HG03469 (cell line): ENCODE results near the gene CTNNAL1.

Source experiments
- ATAC-seq: cut with Tn5 transposase; IDR thresholded peaks from one replicate; pipeline ENCODE4 v1.9.1; 2021; ENCODE audit warnings: mild to moderate bottlenecking, moderate library complexity, moderate number of reproducible peaks; ENCODE audit not compliant: unreplicated experiment

CTNNAL1 gene

DNA sequence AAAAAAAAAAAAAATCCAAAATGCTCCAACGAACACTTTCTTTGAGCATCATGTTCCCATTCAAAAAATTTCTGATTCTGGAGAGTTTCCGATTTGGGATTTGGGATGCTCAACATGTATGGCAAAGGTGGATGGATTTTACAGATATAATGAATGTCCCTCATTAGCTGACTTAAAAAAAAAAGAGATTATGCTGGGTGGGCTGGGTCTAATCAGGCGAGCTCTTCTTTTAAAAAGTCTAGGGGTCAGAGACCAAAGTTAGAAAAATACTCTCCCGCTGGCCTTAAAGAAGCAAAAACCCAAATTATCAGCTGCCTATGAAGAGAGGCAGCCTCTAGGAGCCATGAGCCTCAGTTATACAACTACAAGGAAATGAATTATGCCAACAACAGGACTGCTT, 15.2 kb upstream of the CTNNAL1 start:
- no peak for ATAC-seq

- ATAC-seq = no peak
These were observed 13.9 kb upstream of the CTNNAL1 start for GRCh38 chr9:109027176-109027575.

DNA sequence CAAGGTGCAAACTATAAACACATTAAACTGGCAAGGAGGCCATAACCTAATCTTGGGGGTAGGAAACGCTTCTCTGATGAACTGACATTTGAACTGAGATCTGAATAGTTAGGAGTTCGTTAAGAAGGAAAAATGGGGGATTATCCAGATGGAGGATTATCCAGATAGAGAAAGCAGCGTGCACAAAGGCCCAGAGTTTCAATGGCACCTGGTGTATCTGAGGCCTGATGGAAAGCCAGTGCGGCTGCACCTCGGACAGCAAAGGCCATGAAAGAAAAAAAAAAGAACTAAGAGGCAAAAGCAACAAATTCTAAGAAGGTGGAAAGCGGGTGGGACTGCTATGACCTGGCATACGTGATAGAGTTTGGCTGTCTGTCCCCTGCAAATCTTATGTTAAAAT, 13.0 kb upstream of the CTNNAL1 start:
- ATAC-seq = no peak

- no peak for ATAC-seq
These were observed 9.6 kb upstream of the CTNNAL1 start for GRCh38 chr9:109022873-109023272.

GRCh38 chr9:109020581-109021511, 7.5 kb upstream of the CTNNAL1 start:
- ATAC-seq = no peak

DNA sequence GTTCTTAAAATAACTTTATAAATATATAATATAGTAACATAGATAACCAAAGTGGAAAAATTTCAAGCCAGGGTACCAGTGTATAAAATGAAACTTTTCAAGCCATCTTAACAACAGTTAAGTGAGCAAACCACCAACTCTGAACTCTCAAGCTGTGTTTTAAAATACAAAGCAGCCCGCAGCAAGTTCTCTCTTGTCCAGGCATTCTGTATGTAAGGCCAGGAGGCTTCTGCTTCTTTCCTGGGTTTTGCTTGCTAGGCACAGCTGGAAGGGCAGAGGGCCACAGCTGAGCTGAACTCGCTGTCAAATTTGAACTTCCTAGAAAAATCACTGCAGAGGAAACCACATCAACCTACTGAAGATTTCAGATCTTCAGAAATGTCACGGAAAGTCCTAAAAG, 6.8 kb upstream of the CTNNAL1 start:
- ATAC-seq = no peak

- ATAC-seq = no peak
These were observed 6.1 kb upstream of the CTNNAL1 start for GRCh38 chr9:109019420-109019819.

- ATAC-seq = no peak
These were observed 4.2 kb upstream of the CTNNAL1 start for GRCh38 chr9:109017493-109017892.

DNA sequence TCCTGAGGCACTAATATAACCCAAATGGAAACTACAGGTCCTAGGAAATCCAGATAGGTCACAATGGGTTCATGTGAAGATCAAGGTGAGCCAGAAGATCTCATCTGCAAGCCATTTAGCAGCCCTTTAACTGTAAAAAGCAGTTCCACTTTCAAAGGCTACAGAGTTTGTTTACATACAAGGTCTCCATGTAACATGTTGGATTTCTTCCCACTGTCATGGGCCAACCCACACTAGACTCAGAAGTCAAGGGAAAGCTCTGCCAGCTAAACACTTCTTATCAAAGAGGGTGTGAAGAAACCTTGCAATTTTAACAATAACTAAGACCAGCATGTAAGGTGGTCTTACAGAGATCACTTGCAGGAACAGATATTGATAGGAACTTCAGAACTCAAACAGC, 3.8 kb upstream of the CTNNAL1 start:
- no peak for ATAC-seq

DNA sequence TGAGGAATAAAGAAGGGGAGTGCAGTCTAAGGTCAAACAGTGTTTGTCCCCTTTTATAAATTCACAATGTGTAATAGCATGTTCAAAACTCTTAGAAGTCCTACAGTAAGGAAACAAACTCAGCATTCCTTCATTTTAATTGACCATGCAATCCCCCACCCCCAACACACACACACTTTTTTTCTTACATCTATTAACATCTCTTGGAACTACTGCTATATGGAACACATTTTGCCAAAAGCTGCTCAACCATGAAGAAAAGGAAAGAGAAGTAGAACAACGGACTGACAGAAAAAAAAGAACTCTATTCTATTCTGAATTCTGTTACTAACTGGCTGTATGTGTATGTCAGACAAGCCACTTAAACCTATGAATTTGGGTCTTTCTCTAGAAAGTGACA, 2.8 kb upstream of the CTNNAL1 start:
- no peak for ATAC-seq

GRCh38 chr9:109014608-109015280, 1.4 kb upstream of the CTNNAL1 start:
- ATAC-seq = no peak

DNA sequence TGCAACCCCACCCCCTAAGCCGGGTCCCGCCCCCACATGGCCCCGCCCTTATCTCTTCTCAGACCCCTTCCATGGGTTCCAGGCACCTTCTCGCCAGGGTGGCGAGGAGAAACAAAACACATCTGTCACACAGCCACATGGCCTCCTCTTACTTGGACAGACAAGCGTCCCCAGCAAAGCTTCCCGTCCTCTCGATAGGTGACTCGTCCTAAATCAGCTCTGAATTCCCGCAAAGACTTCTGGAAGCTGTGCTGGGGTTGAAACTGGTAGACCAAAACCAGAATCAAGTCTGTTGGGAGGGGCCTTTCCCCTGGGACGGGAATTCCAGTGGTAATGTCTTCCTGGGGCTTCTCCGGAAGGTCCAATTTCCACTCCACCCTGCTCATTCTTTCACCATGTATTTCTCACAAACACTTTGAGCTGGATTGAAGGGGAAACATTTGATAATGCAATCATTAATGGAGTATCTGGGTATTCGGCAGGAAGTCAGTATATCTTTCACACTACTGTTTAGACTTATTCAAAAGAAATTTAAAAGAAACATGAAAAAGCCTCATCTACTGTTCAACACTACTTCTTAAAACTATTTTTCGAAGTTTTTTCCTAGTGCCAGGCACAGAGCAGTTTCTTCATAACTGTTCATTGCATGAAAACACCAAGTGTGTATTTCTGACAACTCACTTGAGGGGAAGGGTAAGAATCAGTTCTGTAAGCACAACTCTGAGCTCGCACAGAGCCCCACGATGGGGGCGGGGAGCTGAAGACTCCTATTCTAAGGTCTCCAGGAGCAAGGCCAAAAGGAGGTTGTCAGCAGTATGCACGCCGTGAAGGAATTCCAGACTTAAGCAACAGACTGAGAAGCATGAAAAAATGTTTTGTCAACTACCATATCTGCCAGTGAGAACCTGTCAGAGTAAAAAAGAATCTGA, 644 bp upstream of the CTNNAL1 start:
- ATAC-seq = no peak

DNA sequence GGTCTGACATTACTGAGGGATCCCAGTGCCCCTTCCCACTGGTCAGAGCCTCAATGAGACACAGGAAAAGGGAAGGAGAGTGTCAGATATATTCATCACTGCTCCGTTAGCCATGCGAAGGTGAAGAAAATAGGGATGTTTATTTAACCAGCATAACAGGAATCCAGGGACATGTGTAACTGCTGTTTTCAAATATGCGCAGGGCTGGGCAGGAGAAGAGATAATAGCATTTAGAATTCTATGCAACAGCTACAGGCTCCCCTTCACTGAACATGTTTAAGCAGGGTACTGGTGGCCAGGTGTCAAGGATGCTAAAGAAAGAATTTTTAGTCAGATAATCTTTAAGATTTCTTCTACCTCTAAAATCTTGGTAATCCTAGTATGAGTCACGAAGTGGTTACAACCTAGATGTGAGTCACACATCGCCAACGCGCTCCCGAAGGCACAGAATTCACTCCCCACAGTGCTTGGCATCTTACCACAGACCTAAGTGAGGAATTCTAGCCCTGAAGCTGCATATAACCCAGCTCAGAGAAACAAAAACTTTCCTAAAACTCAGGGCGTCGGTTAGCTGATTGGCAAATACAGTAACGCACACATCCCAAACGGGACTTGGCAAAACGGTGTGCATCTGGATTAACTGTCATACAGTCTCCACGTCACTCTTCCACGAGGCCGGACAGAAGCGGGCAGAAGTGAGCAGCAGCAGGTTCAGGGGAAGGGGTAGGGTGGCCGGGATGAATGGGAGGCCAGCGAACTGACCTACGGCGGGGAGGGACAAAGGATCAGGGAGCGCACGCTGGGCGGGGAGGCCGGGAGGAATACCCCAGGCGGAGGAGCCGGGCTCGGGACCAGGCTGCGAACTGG, 1.1 kb downstream of the CTNNAL1 start:
- peak; percentile 37 for ATAC-seq

- ATAC-seq = no peak
These were observed 2.0 kb downstream of the CTNNAL1 start for GRCh38 chr9:109011231-109011671.

DNA sequence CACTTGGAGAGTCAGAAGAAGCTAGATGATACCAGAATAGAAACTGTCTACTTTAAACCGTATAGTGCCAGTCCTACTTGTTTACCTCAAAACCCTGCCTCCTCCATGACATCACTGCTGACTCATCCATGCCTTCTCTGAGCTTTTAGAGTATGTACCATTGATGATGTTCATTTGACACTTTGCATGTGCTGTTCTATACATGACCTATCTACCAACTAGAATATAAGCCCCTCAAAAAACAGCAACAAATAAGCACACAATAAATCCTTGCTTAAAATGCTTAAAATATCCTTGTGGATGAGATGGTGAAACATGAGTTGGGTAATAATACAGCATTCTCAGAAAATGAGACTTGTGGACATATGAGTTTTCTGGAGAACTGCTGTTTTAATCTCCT, 2.6 kb downstream of the CTNNAL1 start:
- peak; percentile 33 for ATAC-seq

GRCh38 chr9:109005678-109006077, 7.6 kb downstream of the CTNNAL1 start:
- no peak for ATAC-seq

DNA sequence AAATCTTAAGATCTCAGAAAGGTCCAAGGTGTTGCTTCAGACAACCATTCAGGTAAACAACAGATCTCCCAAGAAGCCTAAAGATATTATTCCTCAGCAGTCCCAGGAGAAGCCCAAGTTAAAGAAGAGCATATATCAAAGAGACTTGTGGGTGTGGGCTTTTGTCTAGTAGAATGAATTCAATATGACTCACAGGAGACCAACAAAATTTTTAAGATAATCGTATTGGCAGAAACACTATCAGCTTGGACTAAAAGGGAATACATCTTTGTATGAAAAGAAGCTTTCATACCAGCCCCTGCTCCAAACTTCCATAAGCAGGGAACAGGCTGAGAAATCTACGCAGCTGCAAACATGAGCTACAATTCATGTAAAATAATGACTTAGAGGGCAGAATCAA, 10.2 kb downstream of the CTNNAL1 start:
- no peak for ATAC-seq

- ATAC-seq = no peak
These were observed 11.2 kb downstream of the CTNNAL1 start for GRCh38 chr9:109002141-109002540.

DNA sequence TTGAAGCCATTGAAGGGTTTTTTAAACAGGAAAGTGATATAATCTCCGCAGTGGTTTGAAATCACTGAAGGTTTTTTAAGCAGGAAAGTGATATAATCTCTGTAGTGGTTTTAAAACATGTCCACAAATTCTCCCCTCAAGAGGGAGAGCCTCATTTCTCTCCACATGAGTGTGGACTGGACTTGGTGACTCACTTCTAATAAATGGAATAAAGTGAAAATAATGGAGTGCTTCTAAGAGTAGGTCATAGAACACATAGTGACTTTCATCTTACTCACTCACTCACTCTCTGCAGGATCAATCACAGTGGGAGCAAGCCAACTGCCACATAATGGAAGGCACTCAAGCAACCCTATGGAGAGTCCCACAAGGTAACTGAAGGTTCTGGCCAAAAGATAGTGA, 12.0 kb downstream of the CTNNAL1 start:
- ATAC-seq = no peak

- no peak for ATAC-seq
These were observed 16.2 kb downstream of the CTNNAL1 start for GRCh38 chr9:108997112-108997511.
